IMR-90 (cell line): ENCODE results near the gene BCAS3.

Experiments used
- CTCF ChIP-seq: conservative IDR thresholded peaks from 2 replicates; pipeline ENCODE4 v1.5.1; 2012; ENCODE audit warnings: mild to moderate bottlenecking, low read depth, low read length, improper control_type of control experiment
- ELK1 ChIP-seq: fragments of 150-350 bp; IDR thresholded peaks from 2 replicates; pipeline ENCODE4 v1.6.1; 2016; ENCODE audit warnings: low read depth, mild to moderate bottlenecking, low read length, moderate library complexity, borderline replicate concordance
- MAFK ChIP-seq: IDR thresholded peaks from 2 replicates; pipeline ENCODE4 v1.6.1; 2012; ENCODE audit warnings: low read depth, low read length, improper control_type of control experiment
- POLR2A ChIP-seq: IDR thresholded peaks from 2 replicates; pipeline ENCODE4 v1.6.1; 2012; ENCODE audit warnings: mild to moderate bottlenecking, low read depth, low read length
- RFX5 ChIP-seq: IDR thresholded peaks from 2 replicates; pipeline ENCODE4 v1.8.0; 2012; ENCODE audit warnings: low read depth, mild to moderate bottlenecking, low read length, moderate library complexity
- USF2 ChIP-seq: fragments of 150-350 bp; IDR thresholded peaks from 2 replicates; pipeline ENCODE4 v1.6.1; 2017; ENCODE audit warnings: mild to moderate bottlenecking, antibody characterized with exemption, low read length, low read depth

GRCh38 chr17:61415374-61416210 is 737.9 kb downstream of the BCAS3 start:
- no peak for TF ChIP-seq CTCF
- no peak for TF ChIP-seq ELK1
- TF ChIP-seq RFX5 = no peak
- TF ChIP-seq POLR2A = no peak
- TF ChIP-seq USF2 = no peak
- TF ChIP-seq MAFK = no peak
